HG03469 (cell line): Measurements from ENCODE around the gene B4GALT3.
"Not testable (repeated sequence)": the region's sequence is repeated elsewhere in the genome, so short reads cannot be mapped to it uniquely, and the experiment has no call there.

Experiments used
- ATAC-seq: cut with Tn5 transposase; IDR thresholded peaks from one replicate; pipeline ENCODE4 v1.9.1; 2021; ENCODE audit warnings: mild to moderate bottlenecking, moderate library complexity, moderate number of reproducible peaks; ENCODE audit not compliant: unreplicated experiment

Gene B4GALT3

DNA sequence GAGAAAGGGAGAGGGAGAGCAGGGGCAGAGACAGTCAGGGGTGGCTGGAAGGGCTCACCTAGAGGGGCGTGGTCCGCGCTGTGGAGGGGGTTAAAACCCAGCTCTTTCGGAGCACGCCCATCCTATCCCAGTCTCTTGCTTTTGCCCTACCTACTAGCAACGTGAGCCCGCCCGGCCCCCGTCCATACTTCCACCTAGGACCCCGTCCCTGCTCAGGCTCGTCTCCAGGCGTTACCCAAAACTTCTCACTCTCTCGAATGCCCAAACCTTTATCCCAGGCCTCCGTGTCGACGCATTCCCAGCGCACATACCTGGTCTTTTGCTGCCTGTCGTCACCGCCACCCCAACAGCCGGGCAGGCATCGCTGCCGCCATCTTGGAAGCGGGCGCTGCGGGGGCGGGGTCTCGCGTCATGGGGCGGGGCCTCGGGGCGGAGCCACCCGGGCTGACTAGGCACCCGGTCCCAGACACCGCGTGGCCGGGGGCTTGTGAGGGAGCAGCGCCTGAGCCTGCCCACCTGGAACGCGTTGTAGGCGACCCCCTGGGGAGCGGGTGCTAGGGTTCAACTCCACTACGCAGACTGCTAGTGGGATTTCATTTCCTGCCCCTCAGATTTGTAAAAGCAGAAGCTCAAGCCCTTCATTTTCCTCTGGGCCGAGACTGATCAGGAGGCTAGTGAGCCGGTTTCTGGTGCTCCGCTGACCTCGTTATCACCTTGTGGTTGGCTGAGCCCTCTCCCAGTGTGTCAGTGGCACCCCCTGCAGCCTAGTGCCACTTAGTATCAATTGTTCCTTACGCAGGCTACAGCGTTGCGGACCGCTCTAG is at the start of gene B4GALT3:
TSS of gene B4GALT3 (minus strand) at position 396 of the 824 bp plus-strand sequence. CDS start 1,447 bp downstream, outside the sequence.
- peak; percentile 41 for ATAC-seq

DNA sequence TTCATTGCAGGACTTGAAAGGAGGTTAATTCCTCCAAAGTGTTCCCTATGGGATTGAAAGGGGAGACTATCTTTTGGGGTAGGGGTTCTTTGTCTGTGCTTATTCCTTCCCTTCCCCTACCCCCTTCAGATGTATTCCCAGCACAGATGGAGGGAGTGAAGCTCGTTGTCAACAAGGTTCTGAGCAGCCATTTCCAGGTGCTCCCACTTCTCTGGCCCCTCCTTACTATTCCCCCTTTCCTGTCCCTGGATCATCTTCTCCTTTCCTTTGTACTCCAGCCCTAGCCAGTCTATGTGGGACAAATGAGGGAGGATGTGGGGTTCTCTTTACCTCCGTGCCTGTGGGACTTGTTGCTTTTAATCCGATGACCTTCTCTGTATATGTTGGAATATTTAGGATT is 49.5 kb upstream of the B4GALT3 start:
- no peak for ATAC-seq

DNA sequence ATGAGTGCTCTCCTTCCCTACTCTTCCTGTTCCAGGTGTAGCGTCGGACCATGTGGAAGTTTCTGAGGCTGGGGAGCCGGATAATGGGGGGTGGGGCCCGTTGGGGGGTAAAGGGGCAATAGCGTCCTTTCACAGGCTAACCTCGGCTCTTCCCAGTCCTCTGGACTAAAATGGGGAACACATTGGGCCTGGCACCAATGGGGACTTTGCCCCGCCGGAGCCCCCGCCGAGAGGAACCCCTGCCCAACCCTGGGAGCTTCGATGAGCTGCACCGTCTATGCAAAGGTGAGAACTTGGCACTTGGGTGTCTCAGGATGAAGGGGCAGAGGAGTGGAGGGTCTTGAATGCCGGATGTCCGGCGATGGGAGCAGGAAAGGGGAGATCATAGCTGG is 49.0 kb upstream of the B4GALT3 start:
- ATAC-seq: no peak

DNA sequence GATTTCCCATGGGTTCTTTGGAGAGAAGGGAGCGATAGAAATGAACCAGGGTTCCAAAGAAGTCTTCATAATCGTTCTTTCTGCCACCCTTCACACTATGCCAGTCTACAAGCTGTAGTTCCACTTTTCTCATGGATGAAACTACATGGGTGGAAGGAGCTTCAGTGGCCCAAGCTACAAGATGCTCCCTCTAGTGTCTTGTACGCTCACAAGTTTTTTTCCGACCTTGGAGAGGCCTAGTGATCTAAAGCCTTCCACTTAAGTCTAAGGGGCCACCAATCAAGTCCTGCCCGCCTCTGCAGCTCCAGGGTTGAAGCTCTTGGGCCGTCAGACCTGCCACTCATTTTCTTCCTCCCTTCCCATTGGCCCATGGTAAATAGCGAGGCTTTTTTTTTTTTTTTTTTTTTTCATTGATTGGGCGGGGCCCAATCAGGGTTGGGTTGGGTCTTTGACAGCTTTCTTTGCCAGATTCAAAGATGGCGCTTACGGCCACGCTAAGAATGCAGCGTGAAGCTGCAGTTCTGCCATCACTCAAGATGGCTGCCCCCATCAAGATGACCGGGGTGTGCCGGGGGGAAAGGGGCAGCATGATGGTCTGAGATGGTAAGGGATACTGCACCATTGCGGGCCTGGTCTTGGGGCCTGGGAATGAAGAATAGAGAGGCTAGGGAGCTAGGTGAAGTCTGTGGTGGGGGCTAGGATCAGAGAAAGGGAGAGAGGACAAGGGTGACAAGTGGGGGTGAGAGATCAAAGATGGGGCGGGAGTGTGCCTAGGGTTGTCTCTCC is 48.4 kb upstream of the B4GALT3 start, which contains the start of gene TOMM40L:
TSS of gene TOMM40L (plus strand) at position 527 of the 786 bp plus-strand sequence. CDS start 430 bp downstream, outside the sequence.
- peak; percentile 75 for ATAC-seq

DNA sequence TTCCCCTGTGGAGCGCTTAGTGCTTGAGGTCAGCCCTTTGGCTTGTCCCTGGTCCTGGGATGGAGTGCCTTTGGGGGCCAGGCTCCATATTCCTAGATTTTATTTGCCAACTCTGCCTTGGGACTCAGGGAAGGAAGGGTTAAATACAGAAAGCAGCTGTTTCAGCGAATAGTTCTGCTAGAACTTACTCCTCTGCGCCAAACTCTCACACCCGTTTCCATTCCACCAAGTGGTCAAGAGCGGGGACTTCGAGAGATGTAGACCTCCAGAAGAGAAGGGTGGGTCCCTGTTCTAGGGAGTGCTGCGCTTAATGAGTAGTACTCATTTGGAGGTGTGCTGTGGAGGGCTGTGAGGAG is 47.8 kb upstream of the B4GALT3 start:
- ATAC-seq: no peak

DNA sequence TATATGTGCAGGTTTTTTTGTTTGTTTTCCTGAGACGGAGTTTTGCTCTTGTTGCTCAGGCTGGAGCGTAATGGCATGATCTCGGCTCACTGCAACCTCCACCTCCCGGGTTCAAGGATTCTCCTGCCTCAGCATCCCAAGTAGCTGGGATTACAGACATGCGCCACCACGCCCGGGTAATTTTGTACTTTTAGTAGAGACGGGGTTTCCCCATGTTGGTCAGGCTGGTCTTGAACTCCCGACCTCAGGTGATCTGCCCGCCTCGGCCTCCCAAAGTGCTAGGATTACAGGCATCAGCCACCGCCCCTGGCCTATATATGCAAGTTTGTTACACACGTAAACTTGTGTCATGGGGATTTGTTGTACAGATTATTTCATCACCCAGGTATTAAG is 47.4 kb upstream of the B4GALT3 start:
- ATAC-seq: not testable (repeated sequence)

DNA sequence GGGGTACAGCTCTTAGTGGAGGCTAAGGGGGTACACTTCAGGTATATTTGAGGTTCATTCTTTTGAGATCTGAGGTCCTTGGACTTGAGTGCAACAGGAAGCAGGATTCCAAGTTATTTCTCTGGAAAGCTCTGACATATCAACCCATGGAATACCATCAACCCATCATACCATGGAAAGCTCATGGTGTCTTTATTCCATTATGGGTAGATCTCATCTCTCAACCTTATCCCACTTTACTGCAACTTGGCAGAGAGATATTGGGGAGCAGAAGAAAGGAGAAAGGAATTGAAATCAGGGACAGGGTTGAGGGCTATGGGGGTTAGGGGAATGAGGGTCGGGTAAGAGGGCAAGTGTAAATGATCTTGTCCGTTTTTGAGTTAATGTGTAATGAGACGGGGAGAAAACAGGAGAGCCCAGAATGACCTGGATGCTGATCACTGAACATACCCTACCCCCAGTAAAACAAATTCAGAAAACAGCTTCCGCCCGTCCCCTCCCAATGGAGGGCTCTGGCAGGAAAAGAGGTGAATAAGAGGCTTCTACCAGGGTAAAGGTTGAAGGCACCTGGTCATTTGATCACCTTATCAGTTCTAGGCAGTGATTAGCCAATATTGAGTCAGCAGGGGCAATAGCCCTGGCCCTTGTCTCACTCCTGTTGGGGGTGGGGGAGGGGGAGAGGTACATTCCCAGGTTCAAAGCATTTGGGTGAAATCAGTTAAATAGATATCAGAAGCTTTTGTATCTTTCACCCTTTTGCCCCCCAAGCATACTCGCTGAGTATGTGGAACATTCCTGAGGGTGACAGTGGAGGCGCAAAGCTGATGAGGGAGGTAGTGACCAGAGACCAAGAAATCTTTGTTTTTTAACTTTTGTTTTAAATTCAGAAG is 46.7 kb upstream of the B4GALT3 start:
- ATAC-seq: no peak

DNA sequence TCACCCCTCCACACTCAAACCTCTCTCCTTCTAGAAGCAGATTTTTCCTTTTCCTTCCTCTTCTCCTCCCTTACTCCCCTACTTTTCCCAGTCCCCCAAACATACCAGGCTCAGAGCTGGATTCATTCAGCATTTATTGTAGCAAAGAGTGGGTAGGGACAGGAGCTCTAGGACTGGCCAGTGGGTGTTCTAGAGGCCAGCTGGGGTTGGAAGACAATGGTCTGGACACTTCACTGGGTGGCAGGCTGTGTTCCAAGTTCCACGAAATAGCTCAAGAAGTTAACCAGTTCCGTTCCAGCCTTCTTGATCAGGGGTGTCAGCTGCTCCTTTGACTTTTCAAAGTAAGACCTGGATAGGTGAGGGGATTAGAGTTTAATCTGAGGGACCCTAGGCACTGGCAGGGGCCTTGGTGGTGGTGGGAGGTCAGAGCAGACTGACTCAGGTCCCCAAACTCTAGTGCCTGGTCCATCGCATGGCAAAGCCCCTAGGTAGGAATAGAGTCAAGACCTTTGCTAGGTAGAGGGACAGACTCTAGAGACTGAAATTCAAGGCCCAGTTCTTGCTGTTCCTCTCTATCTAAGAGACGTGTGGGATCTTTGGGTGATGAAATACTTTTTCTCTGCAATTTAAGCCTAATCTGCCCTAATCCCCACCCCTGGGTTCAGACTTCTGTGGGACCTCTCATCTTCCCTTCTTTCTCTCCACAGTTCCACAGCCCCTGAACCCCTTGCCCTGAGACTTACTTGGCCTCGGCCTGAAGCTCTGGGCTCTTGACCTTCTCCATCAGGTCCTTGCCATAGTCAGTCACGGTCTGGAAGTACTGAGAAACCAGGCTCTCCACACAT is 45.1 kb upstream of the B4GALT3 start:
- ATAC-seq: no peak

DNA sequence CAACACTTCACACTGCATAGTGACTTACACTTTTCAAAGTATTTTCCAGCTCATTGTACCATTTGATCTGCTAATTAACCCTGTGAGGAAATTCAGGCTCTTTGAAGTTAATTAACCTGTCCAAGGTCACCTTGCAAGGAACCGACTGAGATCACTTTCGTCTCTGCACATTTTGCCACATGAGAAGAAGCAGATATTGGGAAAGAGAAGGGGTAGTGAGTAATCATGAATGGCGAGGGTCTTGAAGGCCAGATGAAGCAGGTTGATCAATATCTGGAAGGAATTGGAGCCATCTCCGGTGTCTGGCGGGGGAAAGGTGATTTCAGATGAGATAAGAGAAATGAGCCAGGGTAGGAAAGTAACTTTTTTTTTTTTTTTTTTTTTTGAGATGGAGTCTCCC is 42.7 kb upstream of the B4GALT3 start:
- ATAC-seq: no peak

DNA sequence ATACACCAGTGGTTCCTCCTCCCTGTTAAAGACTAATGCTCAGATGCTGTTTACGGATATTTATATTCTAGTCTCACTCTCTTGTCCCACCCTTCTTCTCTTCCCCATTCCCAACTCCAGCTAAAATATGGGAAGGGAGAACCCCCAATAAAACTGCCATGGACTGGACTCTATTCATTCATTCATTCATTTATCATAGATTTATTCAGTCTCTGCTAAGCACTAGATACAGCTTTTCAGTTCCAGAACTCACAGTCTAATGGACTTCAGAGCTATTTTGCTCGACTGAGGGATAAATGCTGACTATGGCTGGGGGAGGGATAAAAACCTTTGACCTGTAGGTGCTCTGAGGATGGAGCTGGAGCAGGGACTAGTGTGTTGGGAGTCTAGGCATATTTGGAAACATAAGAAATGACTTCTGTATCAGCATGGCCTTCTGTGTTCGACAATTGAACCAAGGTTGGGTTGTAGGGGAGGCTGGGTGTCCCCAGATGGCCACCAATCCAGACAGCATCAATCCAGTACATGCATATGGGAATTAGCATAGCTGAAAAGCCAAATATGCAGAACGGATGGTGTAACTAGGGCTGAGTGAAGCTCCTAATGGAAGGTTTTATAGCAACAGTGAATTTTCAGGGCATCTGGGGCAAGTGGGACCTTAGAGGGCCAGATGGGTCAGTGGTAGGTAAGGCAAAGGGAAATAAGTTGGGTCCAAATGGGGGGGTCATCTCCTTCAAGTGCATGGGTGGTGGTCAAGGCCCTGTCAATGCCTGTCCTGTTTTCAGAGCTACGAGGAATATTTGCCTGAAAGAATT is 42.0 kb upstream of the B4GALT3 start:
- no peak for ATAC-seq

DNA sequence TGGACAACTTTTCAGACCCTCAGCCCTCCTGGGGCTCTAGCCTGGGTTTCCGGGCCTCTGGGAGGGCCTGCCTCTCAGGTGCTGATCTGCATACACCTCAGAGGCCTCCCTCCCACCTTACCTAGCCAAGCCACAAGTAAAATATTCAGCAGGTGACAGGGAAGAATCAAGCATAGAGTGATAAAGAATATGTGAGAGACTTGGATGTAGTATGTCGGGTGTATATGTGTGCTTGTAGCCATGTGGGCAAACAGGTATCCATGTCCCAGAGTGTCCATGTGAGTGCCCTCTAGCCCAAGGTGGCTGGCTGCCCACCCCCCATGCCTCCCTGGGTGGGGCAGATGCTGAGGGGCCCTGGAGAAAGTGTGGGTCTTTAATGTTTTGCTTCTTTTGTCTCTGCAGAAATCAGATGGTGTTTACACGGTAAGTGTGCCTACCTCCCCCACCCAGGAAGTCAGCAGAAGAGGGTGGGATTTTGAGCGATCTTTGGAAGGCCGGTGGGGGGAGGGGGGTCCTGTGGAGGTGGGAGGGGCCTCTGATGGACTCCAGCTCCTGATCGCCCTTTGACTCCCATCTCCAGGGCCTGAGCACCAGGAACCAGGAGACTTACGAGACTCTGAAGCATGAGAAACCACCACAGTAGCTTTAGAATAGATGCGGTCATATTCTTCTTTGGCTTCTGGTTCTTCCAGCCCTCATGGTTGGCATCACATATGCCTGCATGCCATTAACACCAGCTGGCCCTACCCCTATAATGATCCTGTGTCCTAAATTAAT is 41.2 kb upstream of the B4GALT3 start:
- no peak for ATAC-seq

DNA sequence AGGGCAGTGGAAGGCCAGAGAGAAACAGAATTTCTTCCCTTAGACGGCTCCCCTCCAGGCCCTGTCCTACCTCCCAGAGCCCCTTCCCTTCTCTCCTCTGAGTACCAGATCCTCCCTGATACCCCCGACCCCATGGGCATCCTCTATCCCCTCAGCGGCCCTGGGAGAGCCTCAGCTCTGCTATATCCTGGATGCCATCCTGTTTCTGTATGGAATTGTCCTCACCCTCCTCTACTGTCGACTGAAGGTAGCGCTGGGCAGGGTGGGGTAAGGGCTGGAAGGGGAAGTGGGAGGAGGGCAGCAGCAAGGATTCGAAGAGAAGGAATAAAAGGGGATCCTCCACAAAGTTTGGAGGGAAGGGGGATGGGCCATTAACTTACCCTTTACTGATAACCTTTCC is 40.5 kb upstream of the B4GALT3 start:
- ATAC-seq: no peak

DNA sequence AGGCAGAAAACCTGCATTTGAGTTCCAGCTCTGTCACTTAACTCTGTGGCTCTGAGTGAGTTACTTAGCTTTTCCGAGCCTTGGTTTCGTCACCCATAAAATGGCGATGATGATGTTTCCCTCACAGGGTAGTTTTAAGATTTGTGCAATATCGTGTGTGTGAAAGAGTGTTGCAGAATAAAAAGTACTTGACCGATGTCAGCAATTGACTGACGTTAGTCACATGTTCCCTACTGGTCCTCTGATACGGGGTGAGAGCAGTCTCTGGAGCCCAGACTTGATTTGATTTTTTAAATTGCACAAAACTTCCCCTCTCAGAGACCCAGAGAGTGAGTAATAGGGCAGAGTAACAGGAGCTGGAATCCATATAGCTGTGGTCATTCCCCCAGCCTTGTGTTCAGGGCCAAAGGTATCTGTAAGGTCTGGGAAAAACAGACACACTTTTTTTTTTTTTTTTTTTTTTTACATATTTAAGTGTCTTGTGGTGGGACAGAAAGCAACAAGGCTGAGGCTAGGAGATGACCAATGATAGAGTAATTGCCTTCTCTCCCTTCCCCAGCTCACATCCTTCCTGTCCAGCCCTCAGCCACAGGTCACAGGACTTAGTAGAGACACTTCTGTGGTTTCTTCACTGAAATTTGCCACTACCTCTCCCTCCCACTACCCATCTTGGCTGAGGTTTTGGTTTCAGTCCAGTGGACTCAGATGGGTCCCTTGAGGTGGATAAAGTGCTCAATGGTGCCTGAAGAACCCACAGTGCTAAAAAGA is 39.8 kb upstream of the B4GALT3 start:
- ATAC-seq: peak; percentile 75

DNA sequence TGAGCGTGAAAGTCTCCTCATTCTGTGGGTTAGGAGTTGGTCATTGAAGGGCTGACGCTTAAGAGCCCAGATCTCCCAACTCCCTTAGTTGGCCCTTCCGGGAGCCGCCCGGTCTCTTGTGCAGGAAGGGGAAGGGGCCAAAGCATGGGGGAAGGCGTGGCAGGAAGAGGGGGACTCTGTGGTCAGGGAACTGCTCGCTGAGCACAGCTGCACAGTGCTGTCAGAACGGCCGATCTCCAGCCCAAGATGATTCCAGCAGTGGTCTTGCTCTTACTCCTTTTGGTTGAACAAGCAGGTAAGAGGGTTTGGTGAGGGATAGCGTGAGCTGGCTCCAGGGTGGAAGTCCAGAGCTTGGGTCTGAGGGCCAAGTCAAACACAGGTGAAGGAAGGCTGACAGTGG is 37.8 kb upstream of the B4GALT3 start, which contains the start of gene FCER1G:
TSS of gene FCER1G (plus strand) at position 220 of the 400 bp plus-strand sequence. CDS start at position 247, 27 bp downstream.
- no peak for ATAC-seq

DNA sequence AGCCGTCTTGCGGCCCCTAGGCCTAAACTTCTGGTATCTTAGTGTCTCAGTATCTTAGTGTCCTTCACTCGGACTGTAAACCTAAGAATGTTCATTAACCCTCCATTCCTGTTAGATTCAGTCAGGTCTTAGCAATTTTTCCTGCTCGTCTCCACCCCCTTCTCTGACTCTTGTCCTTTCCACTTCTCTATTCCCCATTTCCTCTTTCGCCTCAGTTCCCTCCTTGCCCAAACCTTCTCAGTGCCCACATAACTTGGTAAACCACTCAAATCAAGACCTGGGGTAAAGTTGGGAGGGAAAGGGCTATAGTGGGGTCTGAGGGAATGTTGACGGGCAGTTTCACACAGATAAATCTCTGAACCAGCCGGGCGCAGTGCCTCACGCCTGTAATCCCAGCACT is 37.1 kb upstream of the B4GALT3 start:
- ATAC-seq: no peak

DNA sequence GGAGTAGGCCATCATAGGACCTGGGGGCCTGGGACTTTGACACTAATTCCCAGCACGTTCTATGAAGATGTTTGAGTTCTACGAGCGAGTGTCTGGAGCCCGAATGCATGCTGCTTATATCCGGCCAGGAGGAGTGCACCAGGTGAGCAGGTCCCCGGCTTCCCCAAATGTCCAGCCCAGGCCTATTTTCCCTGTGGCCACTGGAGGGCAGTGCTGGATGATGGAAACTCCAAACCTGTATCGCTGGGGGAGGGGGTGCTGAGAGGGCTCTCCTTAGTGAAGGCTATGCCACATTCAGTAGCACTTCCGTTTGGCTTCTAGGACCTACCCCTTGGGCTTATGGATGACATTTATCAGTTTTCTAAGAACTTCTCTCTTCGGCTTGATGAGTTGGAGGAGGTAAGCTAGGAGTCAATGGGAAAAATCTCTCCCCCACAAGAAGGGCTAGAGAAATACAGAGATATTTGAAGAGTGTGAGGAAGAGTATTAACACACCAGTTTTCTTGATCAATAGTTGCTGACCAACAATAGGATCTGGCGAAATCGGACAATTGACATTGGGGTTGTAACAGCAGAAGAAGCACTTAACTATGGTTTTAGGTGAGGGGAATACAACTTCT is 32.6 kb upstream of the B4GALT3 start:
- no peak for ATAC-seq

DNA sequence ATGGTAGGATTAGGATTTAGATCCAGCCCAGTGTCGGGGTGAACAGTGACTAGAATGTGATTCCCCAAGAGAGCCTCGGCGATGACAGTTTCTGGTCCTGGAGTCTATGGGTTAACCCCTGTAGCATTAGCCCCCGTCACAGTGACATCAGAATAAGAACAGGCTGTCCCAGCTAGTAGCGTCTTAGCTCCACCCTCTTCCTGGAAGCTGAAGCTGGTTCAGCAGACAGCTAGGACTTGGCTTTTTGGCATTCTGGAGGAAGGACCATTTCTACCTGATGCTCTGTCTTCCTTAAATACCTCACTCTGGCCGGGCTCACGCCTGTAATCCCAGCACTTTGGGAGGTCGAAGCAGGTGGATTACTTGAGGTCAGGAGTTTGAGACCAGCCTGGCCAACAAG is 29.9 kb upstream of the B4GALT3 start:
- ATAC-seq: no peak
